Right lobe of liver (tissue), 6 donors: ENCODE measurements around the gene CYTH1. TPM values are rescaled to one million over a fixed set of nuclear protein-coding genes. Genes with fewer than 3 reads are reported as not detected.

Source experiments
- ATAC-seq, 4 donors: fragments of 200-7000 bp; cut with Tn5 transposase; one replicate each; pipeline ENCODE4 v1.9.1; 2020; ENCODE audit warnings: mild to moderate bottlenecking in 4 of 4, moderate library complexity in 4 of 4
- DNase-seq, 3 donors: peaks; one replicate each; pipeline ENCODE4 v3.0.0-alpha.2; 2020
- H3K27ac ChIP-seq, 3 donors: fragments of 200-600 bp; one replicate each; pipeline ENCODE4 v1.8.0; 2022
- H3K27me3 ChIP-seq, 2 donors: fragments of 200-600 bp; one replicate each; pipeline ENCODE4 v1.8.0; 2022
- H3K36me3 ChIP-seq, 4 donors: fragments of 200-600 bp; sonication (generic) in 1 of 4; one replicate each; pipeline versions ENCODE4 v1.5.1 to v1.8.0; 2017 to 2022; ENCODE audit warnings: control low read depth in 1 of 4
- H3K4me1 ChIP-seq, 4 donors: fragments of 200-600 bp; sonication (generic) in 1 of 4; one replicate each; pipeline versions ENCODE4 v1.5.1 to v1.8.0; 2017 to 2022; ENCODE audit warnings: control low read depth in 1 of 4
- H3K4me3 ChIP-seq, 3 donors: fragments of 200-600 bp; one replicate each; pipeline ENCODE4 v1.8.0; 2022
- H3K9me3 ChIP-seq, 4 donors: fragments of 200-600 bp; sonication (generic) in 1 of 4; one replicate each; pipeline versions ENCODE4 v1.5.1 to v1.8.0; 2017 to 2022; ENCODE audit warnings: control low read depth in 1 of 4
- CTCF ChIP-seq, 4 donors: fragments of 200-600 bp in 3 of 4; fragments of 450-650 bp in 1 of 4; IDR thresholded peaks; one replicate each; pipeline versions ENCODE4 v1.5.1 to v1.8.0; 2016 to 2022; ENCODE audit warnings: antibody characterized with exemption in 4 of 4, mild to moderate bottlenecking in 2 of 4
- POLR2A ChIP-seq: fragments of 450-650 bp; IDR thresholded peaks from one replicate; pipeline ENCODE4 v1.6.1; 2017; ENCODE audit warnings: antibody characterized with exemption, mild to moderate bottlenecking
- WGBS: methylation state at CpG from one replicate; pipeline ENCODE4 v1.1.6; 2018; ENCODE audit warnings: low coverage, low lambda C conversion rate; ENCODE audit not compliant: insufficient coverage; ENCODE audit errors: missing lambda C conversion rate; 5-methylcytosine and 5-hydroxymethylcytosine counted together
- intact Hi-C, 2 donors: fragments of 100-400 bp; cut with DNase I; formaldehyde crosslinking; loops; one replicate each; pipeline versions ENCODE4 v1.11.2 to v1.14.1; 2022
- total RNA-seq, 6 experiments: library from RNA; depleted of rRNA in 2 of 6; stranded (reverse); fragments of >200 nt in 2 of 6; fragmentation: NEBNext Ultra II Directional in 3 of 6; extraction: Animal tissue kit (Norgen Biotek cat#: 25700) in 3 of 6; gene quantifications; one replicate each; pipeline versions ENCODE4 v1.1.0 to v1.2.4, GENCODE V29; 2016 to 2023
- donor health status: DM: no; HTN: yes; CAD: no.
- donor health status: DM: no; HTN: no; CAD: no.
- donor health status: DM: no; HTN: no; CAD: no.
- donor health status: DM: no; HTN: yes; CAD: no.
- donor health status: DM: no; HTN: yes; CAD: no.

The CYTH1 gene
- total RNA-seq, 6 experiments from 2014 or later, result 14.8 to 46.2 (median 28.8) TPM

- H3K9me3 ChIP-seq, result no peaks in the 10 kb centered on the region
- intact Hi-C loops, result no loop called here
- DNase-seq (peak in 1 of 3 donors; percentile 44), ATAC-seq (no peak)
- 78% methylated on average over 8 of the region's 8 CpGs for WGBS
- H3K27me3 ChIP-seq, result no peaks in the 10 kb centered on the region
- TF ChIP-seq POLR2A (no peak), CTCF (IDR thresholded peaks at IDR 0.05) (no peak)
- peaks cover 3 to 83% (median 38%) of the 10 kb centered on the region in 4 donors for H3K36me3 ChIP-seq
- peak overlapping the region in 1 of 3 donors; percentile 13 for H3K27ac ChIP-seq
- H3K4me3 ChIP-seq, result no peak overlapping the region
- no peaks in the 10 kb centered on the region for H3K4me1 ChIP-seq
Measured at GRCh38 chr17:78819402-78819801, 37.3 kb upstream of the CYTH1 start.

DNA sequence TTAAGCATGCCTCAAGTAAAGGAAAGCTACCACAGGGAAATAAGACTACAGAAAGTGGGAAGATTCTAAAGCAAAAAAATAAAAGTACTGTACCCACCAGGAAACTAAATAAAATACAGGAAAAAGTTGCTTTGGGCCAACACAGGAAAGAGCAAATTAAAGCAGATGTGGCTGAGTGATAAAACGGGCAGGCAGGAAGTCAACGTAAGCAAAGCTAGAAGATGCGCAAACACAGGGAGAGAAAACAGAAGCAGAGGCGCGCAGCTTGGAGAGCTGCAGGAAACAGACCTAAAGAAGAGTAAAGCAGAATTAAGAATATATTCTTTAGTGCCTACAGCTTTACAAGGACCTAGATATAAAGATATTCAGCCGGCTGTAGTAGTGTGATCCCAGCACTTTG, 36.9 kb upstream of the CYTH1 start:
- Histone ChIP-seq H3K27me3 (no peaks in the 10 kb centered on the region), H3K4me1 (no peaks in the 10 kb centered on the region), H3K4me3 (no peak overlapping the region), H3K9me3 (no peaks in the 10 kb centered on the region), H3K27ac (peak overlapping the region in 1 of 3 donors; percentile 13), H3K36me3 (peaks cover 3 to 83% (median 38%) of the 10 kb centered on the region in 4 donors)
- intact Hi-C loops, result no loop called here
- TF ChIP-seq POLR2A (peak; percentile 22), CTCF (IDR thresholded peaks at IDR 0.05) (no peak)
- 40% methylated on average over 6 of the region's 6 CpGs for WGBS
- peak in 1 of 3 donors; percentile 47 for DNase-seq
- peak; percentile 60 to 69 (median 66) for ATAC-seq

DNA sequence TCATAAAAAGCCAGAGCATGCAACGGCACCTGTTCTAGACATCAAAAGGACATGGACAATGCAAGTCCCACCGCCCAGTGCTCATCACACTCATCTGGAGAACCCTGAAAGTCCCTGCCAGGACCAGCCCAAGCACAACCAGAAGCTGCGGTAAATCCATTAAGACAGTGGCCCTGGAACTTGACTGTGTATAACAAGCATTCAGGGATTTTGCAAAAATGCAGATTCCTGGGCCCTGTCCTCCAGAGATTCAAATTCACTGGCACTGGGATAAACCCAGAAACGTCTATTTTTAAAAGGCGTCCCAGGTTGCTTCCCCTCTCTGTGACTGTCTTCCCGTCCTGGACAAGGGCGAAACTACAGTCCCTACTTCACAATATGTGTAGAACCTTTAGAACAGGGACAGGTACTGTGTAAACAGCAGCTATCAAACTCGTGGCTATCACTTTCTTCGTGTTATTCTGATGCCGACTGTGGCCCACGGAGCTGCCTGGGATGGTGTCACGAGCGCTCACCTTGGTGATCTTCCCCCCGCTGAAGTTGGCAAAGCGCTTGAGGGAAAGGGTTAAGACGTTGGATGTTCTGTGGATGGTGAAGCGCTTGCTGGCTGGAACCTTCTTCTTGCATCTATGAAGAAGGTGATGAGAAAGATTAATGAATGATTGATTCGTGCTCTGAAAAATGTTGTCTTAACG, 36.2 kb upstream of the CYTH1 start:
- Histone ChIP-seq H3K27ac (no peak overlapping the region), H3K9me3 (no peaks in the 10 kb centered on the region), H3K4me1 (no peaks in the 10 kb centered on the region), H3K27me3 (no peaks in the 10 kb centered on the region), H3K4me3 (no peak overlapping the region), H3K36me3 (peaks cover 3 to 89% (median 40%) of the 10 kb centered on the region in 4 donors)
- 72% methylated on average over 18 of the region's 19 CpGs for WGBS
- peak in 1 of 3 donors; percentile 30 for DNase-seq
- no peak for ATAC-seq
- intact Hi-C loops, result no loop called here
- TF ChIP-seq CTCF (IDR thresholded peaks at IDR 0.05), result no peak
- TF ChIP-seq POLR2A, result no peak

- Histone ChIP-seq H3K27me3 (no peaks in the 10 kb centered on the region), H3K27ac (no peak overlapping the region), H3K4me3 (no peak overlapping the region), H3K9me3 (no peaks in the 10 kb centered on the region), H3K36me3 (peaks cover 3 to 91% (median 45%) of the 10 kb centered on the region in 4 donors), H3K4me1 (no peaks in the 10 kb centered on the region)
- TF ChIP-seq POLR2A (no peak), CTCF (IDR thresholded peaks at IDR 0.05) (no peak)
- intact Hi-C loops, result no loop called here
- 81% methylated on average over 3 of the region's 6 CpGs for WGBS
- DNase-seq (no peak), ATAC-seq (peak in 2 of 4 donors; percentile 25 to 47)
Measured at GRCh38 chr17:78817123-78817522, 35.0 kb upstream of the CYTH1 start.
